ENCODE results near the gene PXMP4. TPM values are rescaled to one million over a fixed set of nuclear protein-coding genes. Genes with fewer than 3 reads are reported as not detected.

Gene PXMP4
- total and polyA plus RNA-seq, 9 of the 15 experiments (the other 6 are each of a cell fraction or from before 2014, with no cell fraction given), result 4.8 to 29.1 (median 6.8) TPM

DNA sequence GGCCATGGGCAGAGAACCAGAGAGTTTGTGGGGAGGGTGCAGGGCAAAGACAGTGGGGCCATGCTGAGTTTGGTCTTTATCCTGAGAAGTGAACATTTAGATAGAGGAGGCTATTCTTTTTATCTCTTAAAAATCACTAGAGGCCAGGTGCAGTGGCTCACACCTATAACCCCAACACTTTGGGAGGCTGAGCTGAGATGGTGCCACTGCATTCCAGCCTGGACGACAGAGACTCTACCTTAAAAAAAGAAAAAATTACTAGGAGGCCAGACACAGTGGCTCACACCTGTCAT lies 8.7 kb downstream of the PXMP4 start:
- H3K36me3 ChIP-seq (ENCODE audit: control insufficient read depth, insufficient read depth, low read length), result peaks cover 30% of the 10 kb centered on the region; the same call in 2 of the 3 replicates
- H3K27ac ChIP-seq (ENCODE audit: extremely low read depth, low read depth, low read length), result no peak overlapping the region
- DNase-seq (ENCODE audit: extremely low read depth in 1 of 4, low spot score in 3 of 4), result no peak
- no peak overlapping the region for H2AFZ ChIP-seq (ENCODE audit: low read depth, low read length)
- H3K4me3 ChIP-seq, result no peak overlapping the region
- in situ Hi-C loops (cut with MboI) (no loop called here), intact Hi-C loops (cut with micrococcal nuclease) (no loop called here)
- ATAC-seq, result no peak
- TF ChIP-seq HDAC2 (IDR thresholded peaks at IDR 0.05) (no peak), CEBPG (CRISPR knock-in tag; IDR thresholded peaks at IDR 0.05) (no peak), CEBPG (tag; conservative IDR thresholded peaks at IDR 0.05 in 1 of 2, IDR thresholded peaks at IDR 0.05 in 1 of 2) (no peak), FOXK2 (conservative IDR thresholded peaks at IDR 0.05 in 1 of 2, IDR thresholded peaks at IDR 0.05 in 1 of 2; ENCODE audit: low read depth in 2 of 2) (no peak), PHB2 (IDR thresholded peaks at IDR 0.05; ENCODE audit: low read depth) (no peak), KAT8 (IDR thresholded peaks at IDR 0.05; ENCODE audit: low read depth) (no peak), POLR2A (conservative IDR thresholded peaks at IDR 0.05) (no peak)
- TF ChIP-seq, protein P1, sequence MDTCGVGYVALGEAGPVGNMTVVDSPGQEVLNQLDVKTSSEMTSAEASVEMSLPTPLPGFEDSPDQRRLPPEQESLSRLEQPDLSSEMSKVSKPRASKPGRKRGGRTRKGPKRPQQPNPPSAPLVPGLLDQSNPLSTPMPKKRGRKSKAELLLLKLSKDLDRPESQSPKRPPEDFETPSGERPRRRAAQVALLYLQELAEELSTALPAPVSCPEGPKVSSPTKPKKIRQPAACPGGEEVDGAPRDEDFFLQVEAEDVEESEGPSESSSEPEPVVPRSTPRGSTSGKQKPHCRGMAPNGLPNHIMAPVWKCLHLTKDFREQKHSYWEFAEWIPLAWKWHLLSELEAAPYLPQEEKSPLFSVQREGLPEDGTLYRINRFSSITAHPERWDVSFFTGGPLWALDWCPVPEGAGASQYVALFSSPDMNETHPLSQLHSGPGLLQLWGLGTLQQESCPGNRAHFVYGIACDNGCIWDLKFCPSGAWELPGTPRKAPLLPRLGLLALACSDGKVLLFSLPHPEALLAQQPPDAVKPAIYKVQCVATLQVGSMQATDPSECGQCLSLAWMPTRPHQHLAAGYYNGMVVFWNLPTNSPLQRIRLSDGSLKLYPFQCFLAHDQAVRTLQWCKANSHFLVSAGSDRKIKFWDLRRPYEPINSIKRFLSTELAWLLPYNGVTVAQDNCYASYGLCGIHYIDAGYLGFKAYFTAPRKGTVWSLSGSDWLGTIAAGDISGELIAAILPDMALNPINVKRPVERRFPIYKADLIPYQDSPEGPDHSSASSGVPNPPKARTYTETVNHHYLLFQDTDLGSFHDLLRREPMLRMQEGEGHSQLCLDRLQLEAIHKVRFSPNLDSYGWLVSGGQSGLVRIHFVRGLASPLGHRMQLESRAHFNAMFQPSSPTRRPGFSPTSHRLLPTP (IDR thresholded peaks at IDR 0.05; ENCODE audit: borderline replicate concordance, extremely low read depth, insufficient read length), result no peak
- TF ChIP-seq, protein P2, sequence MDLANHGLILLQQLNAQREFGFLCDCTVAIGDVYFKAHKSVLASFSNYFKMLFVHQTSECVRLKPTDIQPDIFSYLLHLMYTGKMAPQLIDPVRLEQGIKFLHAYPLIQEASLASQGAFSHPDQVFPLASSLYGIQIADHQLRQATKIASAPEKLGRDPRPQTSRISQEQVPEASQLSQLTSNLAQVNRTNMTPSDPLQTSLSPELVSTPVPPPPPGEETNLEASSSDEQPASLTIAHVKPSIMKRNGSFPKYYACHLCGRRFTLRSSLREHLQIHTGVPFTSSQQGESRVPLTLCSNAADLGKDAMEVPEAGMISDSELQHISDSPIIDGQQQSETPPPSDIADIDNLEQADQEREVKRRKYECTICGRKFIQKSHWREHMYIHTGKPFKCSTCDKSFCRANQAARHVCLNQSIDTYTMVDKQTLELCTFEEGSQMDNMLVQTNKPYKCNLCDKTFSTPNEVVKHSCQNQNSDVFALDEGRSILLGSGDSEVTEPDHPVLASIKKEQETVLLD (IDR thresholded peaks at IDR 0.05), result no peak
- H3K79me2 ChIP-seq (ENCODE audit: control insufficient read depth, insufficient read depth, low read length), result no peaks in the 10 kb centered on the region
- POLR2A ChIA-PET, result interaction anchor here (1.1 to 1.2 kb wide), 2 partner anchors 8 to 10 kb away, joined by 4 to 5 read pairs; partner anchors contain the start of gene PXMP4
- no peak for FAIRE-seq
- peak overlapping the region in 1 of 2 experiments; percentile 85; a peak in 2 of 4 replicates for H3K9ac ChIP-seq (ENCODE audit: insufficient read depth in 1 of 2, low read depth in 2 of 2, low read length in 2 of 2)
- H3K27me3 ChIP-seq (ENCODE audit: control insufficient read depth in 2 of 2, insufficient read depth in 2 of 2, low read length in 2 of 2), result no peaks in the 10 kb centered on the region
- no peak overlapping the region for H3K4me2 ChIP-seq (ENCODE audit: insufficient read depth, low read length)
- CTCF ChIA-PET (ENCODE audit: low intra/inter-chr PET ratio), result no interaction called here
- no peaks in the 10 kb centered on the region for H3K9me1 ChIP-seq (ENCODE audit: control insufficient read depth, insufficient read depth, low read length)
- H3K9me3 ChIP-seq (replicated peaks; ENCODE audit: control insufficient read depth, insufficient read depth, low read depth, low read length), result no peaks in the 10 kb centered on the region
- no peaks in the 10 kb centered on the region for H4K20me1 ChIP-seq (replicated peaks; ENCODE audit: control insufficient read depth, insufficient read depth, low read length)
- H3K4me1 ChIP-seq (replicated peaks in 1 of 2; ENCODE audit: control insufficient read depth in 2 of 2, insufficient read depth in 2 of 2, low read length in 2 of 2), result peaks cover 19 to 27% of the 10 kb centered on the region in 2 experiments
- no TSS peak for BruUV-seq (replicated peaks)
- WGBS (ENCODE audit: insufficient coverage, low coverage, missing lambda C conversion rate), result 54% methylated on average over 1 of the region's 1 CpG
